Right renal cortex interstitium (tissue), 3 donors: ENCODE measurements around the gene ST8SIA6. TPM values are rescaled to one million over a fixed set of nuclear protein-coding genes. Genes with fewer than 3 reads are reported as not detected.
"Not testable (repeated sequence)": the region's sequence is repeated elsewhere in the genome, so short reads cannot be mapped to it uniquely, and the experiment has no call there.

Experiments used
- DNase-seq, 3 donors: peaks; one replicate each; pipeline ENCODE4 v3.0.0-alpha.2; 2013; ENCODE audit warnings: low read depth in 3 of 3, low spot score in 2 of 3
- polyA plus RNA-seq, 3 donors: library from polyadenylated mRNA; unstranded; fragments of 120-200 nt; gene quantifications; one replicate each; pipeline ENCODE4 v1.2.1, GENCODE V29; 2013; ENCODE audit not compliant: insufficient read length in 3 of 3

The ST8SIA6 gene
- polyA plus RNA-seq, 3 donors, result 1.1 to 2.4 (median 1.3) TPM

- no peak for DNase-seq
Measured at GRCh38 chr10:17427666-17428350, 26.6 kb downstream of the ST8SIA6 start.

DNA sequence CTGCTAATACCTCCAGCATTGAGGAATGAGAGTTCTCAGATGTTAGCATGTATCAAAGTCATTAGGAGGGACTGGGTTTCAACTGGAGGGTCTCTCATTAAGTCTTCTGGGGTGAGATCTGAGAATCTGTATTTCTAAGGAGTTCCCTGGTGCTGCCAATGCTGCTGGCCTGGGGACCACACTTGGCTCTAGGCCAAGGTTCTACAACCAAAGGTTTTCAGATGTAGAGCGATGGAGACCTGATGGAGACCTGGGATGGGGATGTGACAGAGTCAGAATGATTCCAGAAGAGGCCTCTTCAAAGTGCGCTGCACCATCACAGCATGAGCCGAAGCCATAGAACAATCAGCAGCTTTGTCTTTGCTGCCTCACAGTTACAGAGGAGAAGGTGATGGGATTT lies 27.2 kb downstream of the ST8SIA6 start:
- DNase-seq, result no peak

GRCh38 chr10:17426263-17426750 lies 28.1 kb downstream of the ST8SIA6 start:
- peak in 1 of 3 donors; percentile 13 for DNase-seq

DNA sequence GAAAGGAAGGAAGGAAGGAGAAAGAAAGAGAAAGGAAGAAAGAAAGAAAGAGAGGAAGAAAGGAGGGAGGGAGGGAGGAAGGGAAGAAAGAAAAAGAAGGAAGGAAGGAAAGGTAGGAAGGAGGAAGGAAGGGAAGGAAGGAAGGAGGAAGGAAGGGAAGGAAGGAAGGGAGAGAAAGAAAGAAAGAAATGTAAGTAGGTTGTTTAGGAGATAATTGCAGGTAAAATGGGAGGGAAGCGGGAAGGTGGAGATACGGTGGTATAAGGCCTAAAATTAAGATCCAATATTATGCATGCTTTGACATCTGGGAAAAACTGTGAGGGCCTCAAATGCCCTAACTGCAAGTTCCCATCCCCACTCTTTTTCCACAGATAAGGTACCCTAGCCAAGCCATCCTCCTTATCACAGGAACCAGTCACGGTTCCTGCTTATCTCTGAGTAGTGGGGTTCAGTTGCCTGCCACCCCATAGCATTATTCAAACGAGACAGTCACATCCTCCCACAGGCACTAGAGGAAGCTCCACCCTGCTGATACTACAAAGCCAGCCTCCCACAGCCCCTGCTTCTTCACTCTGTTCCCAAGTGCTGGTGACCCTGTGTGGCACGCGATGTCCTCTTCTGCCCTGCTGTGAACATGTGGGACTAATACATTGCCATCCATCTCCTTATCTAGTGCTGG lies 28.7 kb downstream of the ST8SIA6 start:
- DNase-seq, result no peak

DNA sequence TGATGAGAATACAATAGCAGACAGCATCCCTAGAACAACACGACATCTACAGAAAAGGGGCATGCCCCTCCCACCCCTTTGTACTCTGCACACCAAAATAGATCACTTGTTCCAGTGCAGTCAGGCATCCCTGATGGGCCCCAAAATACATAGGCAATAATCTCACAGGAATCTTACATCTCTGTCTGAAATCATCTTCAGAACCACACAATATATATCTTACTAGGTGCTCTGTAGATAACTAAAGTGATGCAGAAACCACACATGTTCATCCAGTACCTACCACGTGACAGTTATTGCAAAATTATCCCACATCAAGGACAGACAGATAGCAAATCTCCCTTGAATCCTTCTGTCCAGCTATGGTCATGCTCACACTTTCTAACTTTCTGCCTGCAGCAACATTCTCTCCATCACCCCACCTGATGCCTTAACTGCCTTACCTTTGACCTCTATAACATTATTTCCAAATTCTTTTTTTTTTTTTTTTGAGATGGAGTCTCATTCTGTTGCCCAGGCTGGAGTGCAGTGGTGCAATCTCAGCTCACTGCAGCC lies 30.7 kb downstream of the ST8SIA6 start:
- no peak for DNase-seq

DNA sequence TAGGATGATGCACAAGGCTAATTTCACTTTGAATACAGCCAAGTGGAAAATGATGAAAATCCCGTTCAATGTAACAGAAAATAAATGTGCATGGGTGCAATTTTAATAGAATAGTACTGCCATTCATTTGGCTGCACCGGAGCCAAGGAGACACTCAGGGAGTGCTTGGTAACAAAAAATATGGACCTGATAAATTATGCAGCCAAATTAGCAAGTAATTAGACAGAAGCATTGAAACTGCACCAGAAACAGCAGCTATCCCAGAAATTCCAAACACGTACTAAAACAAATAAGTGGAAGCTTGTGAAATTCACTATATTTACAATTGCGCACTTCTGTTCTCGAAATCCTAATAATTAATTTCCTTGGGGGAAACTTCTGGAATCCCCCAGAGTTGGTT lies 31.5 kb downstream of the ST8SIA6 start:
- DNase-seq, result no peak

GRCh38 chr10:17418249-17418648 lies 36.1 kb downstream of the ST8SIA6 start:
- no peak for DNase-seq

DNA sequence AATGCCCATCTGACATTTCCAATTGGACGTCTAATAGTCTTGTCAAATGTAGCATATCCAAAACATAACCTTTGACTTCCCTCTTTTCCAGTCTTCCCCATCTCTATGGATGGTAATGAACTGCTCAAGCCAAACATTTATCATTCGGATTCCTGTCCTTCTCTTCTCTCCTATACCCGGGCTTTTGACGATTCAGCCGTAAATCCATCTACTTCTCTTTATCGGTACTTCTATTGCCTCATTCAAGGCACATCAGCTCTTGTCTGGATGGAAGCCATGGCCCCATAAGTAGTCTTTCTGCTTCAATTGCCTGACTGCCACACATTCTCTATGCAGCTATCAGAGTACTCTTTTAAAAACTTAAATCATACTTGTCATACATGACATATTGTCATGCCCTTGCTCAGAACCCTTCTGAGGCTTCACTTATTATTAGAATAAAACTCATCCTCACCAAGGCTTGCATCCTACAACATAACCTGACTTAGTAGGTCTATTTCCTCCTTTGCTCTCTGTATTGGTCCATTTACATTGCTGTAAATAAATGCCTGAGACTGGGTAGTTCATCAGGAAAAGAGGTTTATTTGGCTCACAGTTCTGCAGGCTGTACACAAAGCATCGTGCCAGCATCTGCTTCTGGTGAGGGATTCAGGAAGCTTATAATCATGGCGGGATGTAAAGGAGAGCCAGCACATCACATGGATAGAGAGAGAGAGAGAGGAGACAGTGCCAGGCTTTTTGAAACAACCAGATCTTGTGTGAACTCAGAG lies 37.8 kb downstream of the ST8SIA6 start:
- no peak for DNase-seq

DNA sequence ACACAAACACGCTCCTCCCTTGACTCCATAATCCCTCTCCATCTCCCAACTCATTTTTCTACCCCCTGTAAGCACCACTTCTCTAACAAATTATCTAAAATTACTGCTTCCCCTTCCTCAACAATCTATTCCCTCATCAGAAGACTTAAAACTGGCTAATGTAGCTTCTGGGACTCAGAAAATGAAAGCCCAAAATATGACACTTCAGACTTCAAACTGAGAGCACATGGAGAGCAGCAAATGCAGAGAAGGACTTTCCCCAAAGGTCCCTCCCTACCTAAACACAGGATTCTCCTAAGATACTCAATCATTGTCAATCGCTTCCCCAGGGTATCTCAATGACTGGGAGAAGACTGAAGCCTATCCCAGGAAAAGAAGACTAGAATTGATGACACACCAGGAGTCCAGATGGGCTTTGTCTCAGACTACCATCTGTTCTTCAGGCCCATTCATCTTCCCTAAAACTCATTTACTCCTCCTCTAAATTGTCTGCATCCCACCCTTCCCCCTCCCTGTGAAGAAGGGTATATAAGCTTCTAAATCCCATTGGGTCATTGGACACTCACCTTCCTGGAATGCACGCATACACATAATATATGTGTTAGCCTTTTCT lies 39.2 kb downstream of the ST8SIA6 start:
- no peak for DNase-seq

GRCh38 chr10:17414484-17414883 lies 39.9 kb downstream of the ST8SIA6 start:
- no peak for DNase-seq

DNA sequence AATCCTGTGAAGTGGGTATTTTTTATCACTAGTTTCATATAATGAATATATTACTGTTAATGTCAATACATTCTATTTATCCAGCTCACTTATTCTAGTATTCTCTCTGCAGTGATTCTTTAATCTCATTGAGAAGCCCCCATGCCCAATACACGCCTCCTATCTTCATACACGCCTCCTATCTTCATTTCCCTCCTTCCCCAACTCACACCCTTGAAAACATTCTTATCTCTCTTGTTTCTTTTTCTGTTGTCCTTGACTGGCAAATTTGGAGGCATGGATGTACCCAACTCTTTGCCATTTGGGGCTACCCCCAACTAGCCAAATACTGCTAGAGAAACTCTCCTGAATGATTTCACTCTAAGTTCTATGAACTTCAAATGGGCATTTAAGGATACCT lies 40.5 kb downstream of the ST8SIA6 start:
- DNase-seq, result no peak

DNA sequence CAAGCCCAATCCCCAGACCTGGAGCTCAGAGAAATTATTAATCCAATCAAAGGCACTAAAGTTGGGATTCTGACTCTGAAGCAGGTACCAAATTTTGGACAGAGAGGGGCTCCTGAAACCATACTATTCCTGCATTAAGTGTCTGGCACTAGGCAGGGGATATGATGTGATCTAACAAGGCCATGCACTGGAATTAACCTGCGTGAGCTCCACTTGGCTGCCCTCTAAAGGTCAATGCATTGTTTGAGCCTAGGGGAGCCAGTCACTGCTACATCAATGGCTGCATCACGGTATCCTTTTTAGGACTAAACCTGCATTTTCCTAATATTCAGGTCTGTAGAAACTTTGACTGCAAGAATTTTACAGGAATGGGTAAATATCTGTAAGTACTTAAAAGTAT lies 42.1 kb downstream of the ST8SIA6 start:
- no peak for DNase-seq

GRCh38 chr10:17410907-17411306 lies 43.5 kb downstream of the ST8SIA6 start:
- DNase-seq, result no peak

- no peak for DNase-seq
Measured at GRCh38 chr10:17409170-17409733, 45.1 kb downstream of the ST8SIA6 start.

GRCh38 chr10:17407047-17407446 lies 47.3 kb downstream of the ST8SIA6 start:
- DNase-seq, result no peak

DNA sequence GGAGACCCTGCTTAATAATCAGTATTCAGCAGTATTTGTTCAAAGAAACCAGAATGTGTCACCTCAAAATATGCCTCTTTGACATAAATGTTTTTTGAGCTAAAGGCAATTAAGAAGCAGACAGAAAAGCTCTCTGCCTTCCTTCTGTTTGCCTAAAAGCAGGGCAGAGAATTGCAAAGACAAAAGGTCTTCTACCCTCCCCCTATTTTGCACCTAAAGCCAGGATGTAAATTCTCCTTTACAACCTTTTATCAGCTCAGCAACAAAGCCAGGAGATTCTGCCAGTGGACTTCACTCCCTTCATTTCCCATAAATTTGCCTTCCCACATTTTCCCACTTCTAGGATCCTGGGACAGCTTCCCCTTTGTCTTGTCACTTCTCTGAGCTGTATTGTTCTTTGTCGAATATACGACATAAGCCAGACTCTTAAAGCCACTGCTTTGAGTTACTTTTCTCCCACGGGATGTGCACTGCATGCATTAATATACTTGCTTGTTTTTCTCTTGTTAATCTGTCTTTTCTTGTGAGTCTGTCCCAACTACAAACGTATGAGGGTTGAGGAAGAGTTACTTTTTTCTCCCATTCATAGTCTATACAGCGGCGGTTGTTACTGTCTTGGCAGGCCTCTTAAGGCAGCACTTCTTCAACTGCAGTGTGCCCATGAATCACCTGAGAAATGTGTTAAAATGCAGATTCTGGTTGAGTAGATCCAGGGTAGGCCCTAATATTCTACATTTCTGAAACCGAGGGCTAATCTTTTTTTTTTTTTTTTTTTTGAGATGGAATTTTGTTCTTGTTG lies 48.2 kb downstream of the ST8SIA6 start:
- DNase-seq, result no peak

DNA sequence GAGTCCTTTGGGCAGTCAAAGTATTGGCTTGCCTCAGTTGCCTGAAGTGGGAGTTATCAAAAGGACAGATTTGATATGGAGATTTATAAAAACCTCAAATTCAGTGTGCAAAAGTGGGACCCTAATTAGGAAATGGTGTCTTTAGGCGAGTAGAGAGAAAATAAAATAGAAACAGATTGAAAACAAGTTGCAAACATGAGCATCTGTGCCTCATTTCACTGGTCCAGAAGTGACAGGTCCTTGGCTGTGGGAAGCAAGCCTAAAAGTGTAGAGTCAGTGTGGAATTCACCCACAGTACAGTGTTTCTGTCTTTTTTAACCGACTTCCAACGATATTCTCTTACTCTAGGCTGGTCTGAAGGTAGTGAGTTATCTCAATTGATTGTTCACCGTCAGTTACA lies 51.2 kb downstream of the ST8SIA6 start:
- no peak for DNase-seq

DNA sequence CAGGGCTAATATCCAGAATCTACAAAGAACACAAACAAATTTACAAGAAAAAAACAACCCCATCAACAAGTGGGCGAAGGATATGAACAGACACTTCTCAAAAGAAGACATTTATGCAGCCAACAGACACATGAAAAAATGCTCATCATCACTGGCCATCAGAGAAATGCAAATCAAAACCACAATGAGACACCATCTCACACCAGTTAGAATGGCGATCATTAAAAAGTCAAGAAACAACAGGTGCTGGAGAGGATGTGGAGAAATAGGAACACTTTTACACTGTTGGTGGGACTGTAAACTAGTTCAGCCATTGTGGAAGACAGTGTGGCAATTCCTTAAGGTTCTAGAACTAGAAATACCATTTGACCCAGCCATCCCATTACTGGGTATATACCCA lies 52.4 kb downstream of the ST8SIA6 start:
- DNase-seq, result not testable (repeated sequence)

DNA sequence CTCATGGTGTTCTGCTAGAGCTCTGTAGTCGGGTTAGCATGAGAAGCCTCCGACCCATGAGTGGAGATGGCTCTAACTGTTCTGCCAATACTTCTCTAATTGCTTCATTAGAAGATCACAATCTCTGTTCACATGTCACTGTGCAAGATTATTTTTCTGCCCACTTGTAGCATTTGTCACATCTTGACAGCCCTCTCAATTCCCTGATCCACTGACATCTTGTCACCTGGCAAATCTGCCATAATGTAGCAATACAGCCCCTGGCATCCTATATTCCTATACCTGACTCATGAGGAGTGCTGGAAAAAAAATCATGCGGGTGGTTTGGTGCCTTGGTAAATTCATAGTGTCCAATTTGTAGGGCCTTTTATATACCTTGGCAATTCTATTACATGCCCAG lies 58.4 kb downstream of the ST8SIA6 start:
- DNase-seq, result no peak

GRCh38 chr10:17394854-17395253 lies 59.5 kb downstream of the ST8SIA6 start:
- DNase-seq, result no peak
